ENCODE data around the gene MGAM2. TPM values are rescaled to one million over a fixed set of nuclear protein-coding genes. Genes with fewer than 3 reads are reported as not detected.
"Not testable (repeated sequence)": the region's sequence is repeated elsewhere in the genome, so short reads cannot be mapped to it uniquely, and the experiment has no call there.

Gene MGAM2
- polyA plus RNA-seq, 2 donors, result not detected

- Histone ChIP-seq H3K36me3 (ENCODE audit: control insufficient read depth in 2 of 2, insufficient read depth in 2 of 2, low read length in 1 of 2) (no peaks in the 10 kb centered on the region), H3K27me3 (ENCODE audit: control insufficient read depth in 1 of 2, insufficient read depth in 2 of 2, low read length in 2 of 2) (no peaks in the 10 kb centered on the region), H3K4me3 (ENCODE audit: low read depth in 1 of 2, low read length in 2 of 2) (no peak overlapping the region), H3K9me3 (ENCODE audit: control insufficient read depth in 2 of 2, insufficient read depth in 1 of 2, low read depth in 1 of 2, low read length in 1 of 2) (no peaks in the 10 kb centered on the region), H3K4me1 (ENCODE audit: control insufficient read depth in 2 of 2, insufficient read depth in 2 of 2, low read length in 1 of 2) (no peaks in the 10 kb centered on the region), H3K27ac (ENCODE audit: low read depth in 2 of 2, low read length in 1 of 2) (no peak overlapping the region)
- WGBS, 2 donors, result 80 to 85% methylated on average over 6 of the region's 6 CpGs
Observed at GRCh38 chr7:142094861-142095260, 16.7 kb upstream of the MGAM2 start.

GRCh38 chr7:142097571-142097970 lies 13.9 kb upstream of the MGAM2 start:
- Histone ChIP-seq H3K27me3 (ENCODE audit: control insufficient read depth in 1 of 2, insufficient read depth in 2 of 2, low read length in 2 of 2) (no peaks in the 10 kb centered on the region), H3K4me3 (ENCODE audit: low read depth in 1 of 2, low read length in 2 of 2) (no peak overlapping the region), H3K27ac (ENCODE audit: low read depth in 2 of 2, low read length in 1 of 2) (no peak overlapping the region), H3K4me1 (ENCODE audit: control insufficient read depth in 2 of 2, insufficient read depth in 2 of 2, low read length in 1 of 2) (no peaks in the 10 kb centered on the region), H3K9me3 (ENCODE audit: control insufficient read depth in 2 of 2, insufficient read depth in 1 of 2, low read depth in 1 of 2, low read length in 1 of 2) (no peaks in the 10 kb centered on the region), H3K36me3 (ENCODE audit: control insufficient read depth in 2 of 2, insufficient read depth in 2 of 2, low read length in 1 of 2) (no peaks in the 10 kb centered on the region)
- WGBS, 2 donors, result 57 to 60% methylated on average over 5 of the region's 5 CpGs

- H3K36me3 ChIP-seq (ENCODE audit: control insufficient read depth in 2 of 2, insufficient read depth in 2 of 2, low read length in 1 of 2), result no peaks in the 10 kb centered on the region
- H3K4me1 ChIP-seq (ENCODE audit: control insufficient read depth in 2 of 2, insufficient read depth in 2 of 2, low read length in 1 of 2), result no peaks in the 10 kb centered on the region
- H3K27me3 ChIP-seq (ENCODE audit: control insufficient read depth in 1 of 2, insufficient read depth in 2 of 2, low read length in 2 of 2), result no peaks in the 10 kb centered on the region
- H3K9me3 ChIP-seq (ENCODE audit: control insufficient read depth in 2 of 2, insufficient read depth in 1 of 2, low read depth in 1 of 2, low read length in 1 of 2), result no peaks in the 10 kb centered on the region
- 38 to 42% methylated on average over 2 of the region's 2 CpGs for WGBS, 2 donors
- H3K27ac ChIP-seq (ENCODE audit: low read depth in 2 of 2, low read length in 1 of 2), result no peak overlapping the region
- H3K4me3 ChIP-seq (ENCODE audit: low read depth in 1 of 2, low read length in 2 of 2), result no peak overlapping the region
Observed at GRCh38 chr7:142098004-142098403, 13.5 kb upstream of the MGAM2 start.

- H3K27me3 ChIP-seq (ENCODE audit: control insufficient read depth in 1 of 2, insufficient read depth in 2 of 2, low read length in 2 of 2); H3K27ac ChIP-seq (ENCODE audit: low read depth in 2 of 2, low read length in 1 of 2); H3K36me3 ChIP-seq (ENCODE audit: control insufficient read depth in 2 of 2, insufficient read depth in 2 of 2, low read length in 1 of 2); H3K4me3 ChIP-seq (ENCODE audit: low read depth in 1 of 2, low read length in 2 of 2); H3K4me1 ChIP-seq (ENCODE audit: control insufficient read depth in 2 of 2, insufficient read depth in 2 of 2, low read length in 1 of 2); H3K9me3 ChIP-seq (ENCODE audit: control insufficient read depth in 2 of 2, insufficient read depth in 1 of 2, low read depth in 1 of 2, low read length in 1 of 2): not testable (repeated sequence)
- WGBS, 2 donors, result 67% methylated on average over 1 of the region's 1 CpG
Observed at GRCh38 chr7:142099347-142099746, 12.2 kb upstream of the MGAM2 start.

GRCh38 chr7:142100634-142101033 lies 10.9 kb upstream of the MGAM2 start:
- Histone ChIP-seq H3K27ac (ENCODE audit: low read depth in 2 of 2, low read length in 1 of 2) (no peak overlapping the region), H3K9me3 (ENCODE audit: control insufficient read depth in 2 of 2, insufficient read depth in 1 of 2, low read depth in 1 of 2, low read length in 1 of 2) (no peaks in the 10 kb centered on the region), H3K4me3 (ENCODE audit: low read depth in 1 of 2, low read length in 2 of 2) (no peak overlapping the region), H3K4me1 (ENCODE audit: control insufficient read depth in 2 of 2, insufficient read depth in 2 of 2, low read length in 1 of 2) (no peaks in the 10 kb centered on the region), H3K36me3 (ENCODE audit: control insufficient read depth in 2 of 2, insufficient read depth in 2 of 2, low read length in 1 of 2) (no peaks in the 10 kb centered on the region), H3K27me3 (ENCODE audit: control insufficient read depth in 1 of 2, insufficient read depth in 2 of 2, low read length in 2 of 2) (no peaks in the 10 kb centered on the region)
- 76 to 86% methylated on average over 1 of the region's 1 CpG for WGBS, 2 donors

- 85 to 86% methylated on average over 6 of the region's 6 CpGs for WGBS, 2 donors
- not testable (repeated sequence) for H3K4me3 ChIP-seq (ENCODE audit: low read depth in 1 of 2, low read length in 2 of 2)
Observed at GRCh38 chr7:142101794-142102193, 9.7 kb upstream of the MGAM2 start.

GRCh38 chr7:142104550-142105527 lies 6.7 kb upstream of the MGAM2 start:
- H3K4me1 ChIP-seq (ENCODE audit: control insufficient read depth in 2 of 2, insufficient read depth in 2 of 2, low read length in 1 of 2), result no peaks in the 10 kb centered on the region
- no peaks in the 10 kb centered on the region for H3K27me3 ChIP-seq (ENCODE audit: control insufficient read depth in 1 of 2, insufficient read depth in 2 of 2, low read length in 2 of 2)
- H3K9me3 ChIP-seq (ENCODE audit: control insufficient read depth in 2 of 2, insufficient read depth in 1 of 2, low read depth in 1 of 2, low read length in 1 of 2), result no peaks in the 10 kb centered on the region
- no peak overlapping the region for H3K27ac ChIP-seq (ENCODE audit: low read depth in 2 of 2, low read length in 1 of 2)
- WGBS, 2 donors, result 54 to 60% methylated on average over 6 of the region's 6 CpGs
- no peak overlapping the region for H3K4me3 ChIP-seq (ENCODE audit: low read depth in 1 of 2, low read length in 2 of 2)
- H3K36me3 ChIP-seq (ENCODE audit: control insufficient read depth in 2 of 2, insufficient read depth in 2 of 2, low read length in 1 of 2), result no peaks in the 10 kb centered on the region

More at GRCh38 chr7:142101794-142102193, 9.7 kb upstream of the MGAM2 start:
- H3K27me3 ChIP-seq (ENCODE audit: control insufficient read depth in 1 of 2, insufficient read depth in 2 of 2, low read length in 2 of 2); H3K4me1 ChIP-seq (ENCODE audit: control insufficient read depth in 2 of 2, insufficient read depth in 2 of 2, low read length in 1 of 2); H3K9me3 ChIP-seq (ENCODE audit: control insufficient read depth in 2 of 2, insufficient read depth in 1 of 2, low read depth in 1 of 2, low read length in 1 of 2); H3K36me3 ChIP-seq (ENCODE audit: control insufficient read depth in 2 of 2, insufficient read depth in 2 of 2, low read length in 1 of 2); H3K27ac ChIP-seq (ENCODE audit: low read depth in 2 of 2, low read length in 1 of 2): not testable (repeated sequence)

GRCh38 chr7:142108728-142109505 lies 2.6 kb upstream of the MGAM2 start:
- 72 to 73% methylated on average over 8 of the region's 8 CpGs for WGBS, 2 donors
- no peaks in the 10 kb centered on the region for H3K36me3 ChIP-seq (ENCODE audit: control insufficient read depth in 2 of 2, insufficient read depth in 2 of 2, low read length in 1 of 2)
- no peaks in the 10 kb centered on the region for H3K4me1 ChIP-seq (ENCODE audit: control insufficient read depth in 2 of 2, insufficient read depth in 2 of 2, low read length in 1 of 2)
- peaks cover 0 to 2% of the 10 kb centered on the region in 2 donors for H3K9me3 ChIP-seq (ENCODE audit: control insufficient read depth in 2 of 2, insufficient read depth in 1 of 2, low read depth in 1 of 2, low read length in 1 of 2)
- no peak overlapping the region for H3K27ac ChIP-seq (ENCODE audit: low read depth in 2 of 2, low read length in 1 of 2)
- H3K4me3 ChIP-seq (ENCODE audit: low read depth in 1 of 2, low read length in 2 of 2), result no peak overlapping the region
- H3K27me3 ChIP-seq (ENCODE audit: control insufficient read depth in 1 of 2, insufficient read depth in 2 of 2, low read length in 2 of 2), result no peaks in the 10 kb centered on the region

GRCh38 chr7:142110098-142110497 lies 1.4 kb upstream of the MGAM2 start:
- peaks cover 2% of the 10 kb centered on the region in 2 donors for H3K9me3 ChIP-seq (ENCODE audit: control insufficient read depth in 2 of 2, insufficient read depth in 1 of 2, low read depth in 1 of 2, low read length in 1 of 2)
- no peak overlapping the region for H3K4me3 ChIP-seq (ENCODE audit: low read depth in 1 of 2, low read length in 2 of 2)
- H3K27ac ChIP-seq (ENCODE audit: low read depth in 2 of 2, low read length in 1 of 2), result no peak overlapping the region
- no peaks in the 10 kb centered on the region for H3K27me3 ChIP-seq (ENCODE audit: control insufficient read depth in 1 of 2, insufficient read depth in 2 of 2, low read length in 2 of 2)
- H3K4me1 ChIP-seq (ENCODE audit: control insufficient read depth in 2 of 2, insufficient read depth in 2 of 2, low read length in 1 of 2), result no peaks in the 10 kb centered on the region
- H3K36me3 ChIP-seq (ENCODE audit: control insufficient read depth in 2 of 2, insufficient read depth in 2 of 2, low read length in 1 of 2), result no peaks in the 10 kb centered on the region
- WGBS, 2 donors, result 77 to 78% methylated on average over 4 of the region's 4 CpGs
